PC-9 (cell line): Measurements from ENCODE around the gene ADAMTSL3. TPM values are rescaled to one million over a fixed set of nuclear protein-coding genes. Genes with fewer than 3 reads are reported as not detected.

Experiments used
- BruUV-seq: library from RNA; stranded (reverse); fragments of 400-500 nt; replicated peaks from 2 replicates; lab custom pipeline; 2021; lab: Mats Ljungman, UMichigan
- CTCF ChIA-PET: fragments of 300-600 bp; sonication (Branson Sonifier 250); formaldehyde crosslinking; loops from one replicate; lab custom pipeline; 2022; ENCODE audit warnings: antibody characterized with exemption; lab: Charles Lee
- POLR2A ChIA-PET: fragments of 300-600 bp; sonication (Branson Sonifier 250); formaldehyde crosslinking; loops from one replicate; lab custom pipeline; 2022; ENCODE audit warnings: antibody characterized with exemption; ENCODE audit not compliant: unreplicated experiment; lab: Charles Lee
- DNase-seq, 2 experiments: peaks; one replicate each; pipeline versions ENCODE4 v3.0.0 to v3.0.0-alpha.2; 2015 to 2022; ENCODE audit warnings: mixed read lengths in 1 of 2
- H2AFZ ChIP-seq: fragments of 200-600 bp; sonication (generic); 2 replicates; pipeline ENCODE4 v1.8.1; 2017; ENCODE audit warnings: antibody characterized with exemption
- H3F3A ChIP-seq: fragments of 200-600 bp; sonication (generic); 2 replicates; pipeline ENCODE4 v1.8.1; 2017; ENCODE audit warnings: antibody characterized with exemption, mild to moderate bottlenecking, low read depth; ENCODE audit not compliant: insufficient read depth
- H3K27ac ChIP-seq: fragments of 200-600 bp; sonication (generic); 2 replicates; pipeline ENCODE4 v1.6.1; 2016; ENCODE audit warnings: mixed run types
- H3K27me3 ChIP-seq: fragments of 200-600 bp; sonication (generic); 2 replicates; pipeline ENCODE4 v1.6.1; 2016; ENCODE audit warnings: low read depth, mixed run types; ENCODE audit not compliant: insufficient read depth
- H3K36me3 ChIP-seq: fragments of 200-600 bp; sonication (generic); 2 replicates; pipeline ENCODE4 v1.6.1; 2016; ENCODE audit warnings: low read depth, mixed run types
- H3K4me1 ChIP-seq: fragments of 200-600 bp; sonication (generic); replicated peaks from 2 replicates; pipeline ENCODE4 v1.6.1; 2016; ENCODE audit warnings: mixed run types; ENCODE audit not compliant: insufficient read depth
- H3K4me2 ChIP-seq: fragments of 200-600 bp; sonication (generic); 2 replicates; pipeline ENCODE4 v1.6.1; 2017; ENCODE audit warnings: mixed run types
- H3K4me3 ChIP-seq: fragments of 200-600 bp; sonication (generic); 2 replicates; pipeline ENCODE4 v1.6.1; 2016; ENCODE audit warnings: mixed run types
- H3K79me2 ChIP-seq: fragments of 200-600 bp; sonication (generic); 2 replicates; pipeline ENCODE4 v1.6.1; 2017; ENCODE audit warnings: low read depth, mixed run types
- H3K9me2 ChIP-seq: fragments of 200-600 bp; sonication (generic); 2 replicates; pipeline ENCODE4 v1.8.1; 2017; ENCODE audit warnings: mild to moderate bottlenecking; ENCODE audit not compliant: insufficient read depth
- H3K9me3 ChIP-seq: fragments of 200-600 bp; sonication (generic); 2 replicates; pipeline ENCODE4 v1.8.1; 2016; ENCODE audit warnings: low read depth; ENCODE audit not compliant: insufficient read depth
- H4K20me1 ChIP-seq: fragments of 200-600 bp; sonication (generic); 2 replicates; pipeline ENCODE4 v1.8.1; 2017; ENCODE audit not compliant: insufficient read depth
- EZH2 ChIP-seq: fragments of 200-600 bp; sonication (generic); IDR thresholded peaks from 2 replicates; pipeline ENCODE4 v1.8.0; 2017; ENCODE audit warnings: antibody characterized with exemption, low read depth
- intact Hi-C: fragments of 100-400 bp; cut with micrococcal nuclease; formaldehyde crosslinking; loops from one replicate; pipeline ENCODE4 v1.10.0; 2022; ENCODE audit not compliant: unreplicated experiment
- total RNA-seq: library from RNA; stranded (reverse); gene quantifications from 2 replicates; pipeline ENCODE4 v1.2.3, GENCODE V29; 2021
- TF ChIP-seq, protein P1 (sequence below): fragments of 200-600 bp; sonication (generic); conservative IDR thresholded peaks from 2 replicates; pipeline ENCODE4 v1.6.1; 2017; ENCODE audit warnings: mixed run types, antibody characterized with exemption, mild to moderate bottlenecking, moderate library complexity

ADAMTSL3 gene
- total RNA-seq, 1 experiment from 2014 or later, result 5.0 TPM

- BruUV-seq, result no TSS peak
- no peaks in the 10 kb centered on the region for H3K9me2 ChIP-seq
- no peaks in the 10 kb centered on the region for H3K27me3 ChIP-seq
- H3K4me2 ChIP-seq, result no peak overlapping the region
- no peaks in the 10 kb centered on the region for H4K20me1 ChIP-seq
- TF ChIP-seq EZH2, result no peak
- TF ChIP-seq, protein P1, sequence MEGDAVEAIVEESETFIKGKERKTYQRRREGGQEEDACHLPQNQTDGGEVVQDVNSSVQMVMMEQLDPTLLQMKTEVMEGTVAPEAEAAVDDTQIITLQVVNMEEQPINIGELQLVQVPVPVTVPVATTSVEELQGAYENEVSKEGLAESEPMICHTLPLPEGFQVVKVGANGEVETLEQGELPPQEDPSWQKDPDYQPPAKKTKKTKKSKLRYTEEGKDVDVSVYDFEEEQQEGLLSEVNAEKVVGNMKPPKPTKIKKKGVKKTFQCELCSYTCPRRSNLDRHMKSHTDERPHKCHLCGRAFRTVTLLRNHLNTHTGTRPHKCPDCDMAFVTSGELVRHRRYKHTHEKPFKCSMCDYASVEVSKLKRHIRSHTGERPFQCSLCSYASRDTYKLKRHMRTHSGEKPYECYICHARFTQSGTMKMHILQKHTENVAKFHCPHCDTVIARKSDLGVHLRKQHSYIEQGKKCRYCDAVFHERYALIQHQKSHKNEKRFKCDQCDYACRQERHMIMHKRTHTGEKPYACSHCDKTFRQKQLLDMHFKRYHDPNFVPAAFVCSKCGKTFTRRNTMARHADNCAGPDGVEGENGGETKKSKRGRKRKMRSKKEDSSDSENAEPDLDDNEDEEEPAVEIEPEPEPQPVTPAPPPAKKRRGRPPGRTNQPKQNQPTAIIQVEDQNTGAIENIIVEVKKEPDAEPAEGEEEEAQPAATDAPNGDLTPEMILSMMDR, result no peak
- no peaks in the 10 kb centered on the region for H3K36me3 ChIP-seq
- H3K4me3 ChIP-seq, result no peak overlapping the region
- H3K27ac ChIP-seq, result no peak overlapping the region
- no peak for DNase-seq
- ChIA-PET POLR2A (no interaction called here), CTCF (no interaction called here)
- no peak overlapping the region for H2AFZ ChIP-seq
- H3F3A ChIP-seq, result no peaks in the 10 kb centered on the region
- H3K79me2 ChIP-seq, result no peaks in the 10 kb centered on the region
- intact Hi-C loops, result no loop called here
- H3K9me3 ChIP-seq, result no peaks in the 10 kb centered on the region
- no peaks in the 10 kb centered on the region for H3K4me1 ChIP-seq
Observed at GRCh38 chr15:83816124-83816883, 162.4 kb downstream of the ADAMTSL3 start.

- TF ChIP-seq, protein P1, result no peak
- no peak for TF ChIP-seq EZH2
- ChIA-PET CTCF (no interaction called here), POLR2A (no interaction called here)
- no TSS peak for BruUV-seq
- Histone ChIP-seq H3F3A (no peaks in the 10 kb centered on the region), H2AFZ (no peak overlapping the region), H3K79me2 (no peaks in the 10 kb centered on the region), H4K20me1 (no peaks in the 10 kb centered on the region), H3K36me3 (no peaks in the 10 kb centered on the region), H3K27me3 (no peaks in the 10 kb centered on the region), H3K4me1 (no peaks in the 10 kb centered on the region), H3K4me2 (no peak overlapping the region), H3K9me3 (no peaks in the 10 kb centered on the region), H3K4me3 (no peak overlapping the region), H3K9me2 (no peaks in the 10 kb centered on the region), H3K27ac (no peak overlapping the region)
- intact Hi-C loops, result no loop called here
- DNase-seq, result no peak
Observed at GRCh38 chr15:83818591-83818990, 164.7 kb downstream of the ADAMTSL3 start.

DNA sequence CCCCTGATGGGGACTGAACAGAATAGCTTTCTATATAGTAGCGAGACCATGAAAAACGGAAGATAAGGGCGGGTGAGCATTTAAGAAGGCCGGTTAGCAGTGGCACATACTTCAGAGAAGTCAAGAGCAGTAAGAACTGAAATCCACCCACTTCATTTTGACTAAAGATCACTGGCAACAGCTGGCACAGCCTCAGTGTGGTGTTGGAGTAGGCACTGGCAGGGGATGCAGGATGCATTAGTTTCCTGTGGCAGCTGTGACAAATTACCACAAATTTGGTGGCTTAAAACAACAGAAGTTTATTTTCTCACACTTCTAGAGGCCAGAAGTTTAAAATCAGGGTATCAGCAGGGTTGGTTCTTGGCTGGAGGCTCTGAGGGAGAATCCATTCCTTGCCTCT is 176.5 kb downstream of the ADAMTSL3 start:
- no peaks in the 10 kb centered on the region for H3K4me1 ChIP-seq
- H3K36me3 ChIP-seq, result no peaks in the 10 kb centered on the region
- H3K79me2 ChIP-seq, result no peaks in the 10 kb centered on the region
- ChIA-PET POLR2A (no interaction called here), CTCF (no interaction called here)
- H3K4me3 ChIP-seq, result no peak overlapping the region
- no peaks in the 10 kb centered on the region for H3F3A ChIP-seq
- no peaks in the 10 kb centered on the region for H3K9me2 ChIP-seq
- no peak overlapping the region for H3K27ac ChIP-seq
- TF ChIP-seq, protein P1, result no peak
- no peak for TF ChIP-seq EZH2
- no peak overlapping the region for H2AFZ ChIP-seq
- DNase-seq, result no peak
- BruUV-seq, result no TSS peak
- H4K20me1 ChIP-seq, result no peaks in the 10 kb centered on the region
- H3K4me2 ChIP-seq, result no peak overlapping the region
- H3K27me3 ChIP-seq, result no peaks in the 10 kb centered on the region
- intact Hi-C loops, result no loop called here
- H3K9me3 ChIP-seq, result no peaks in the 10 kb centered on the region
